NT2/D1 (cell line): ENCODE data around the gene TEX2.

Source experiments
- SUZ12 ChIP-seq: IDR thresholded peaks from 2 replicates; pipeline ENCODE4 v1.6.1; 2011; ENCODE audit not compliant: insufficient read length, insufficient read depth; ENCODE audit errors: extremely low read depth
- YY1 ChIP-seq: IDR thresholded peaks from 2 replicates; pipeline ENCODE4 v1.6.1; 2011; ENCODE audit not compliant: insufficient read length, insufficient read depth
- ZNF274 ChIP-seq: IDR thresholded peaks from 2 replicates; pipeline ENCODE4 v1.6.1; 2011; ENCODE audit warnings: mild to moderate bottlenecking, low read depth, low read length

GRCh38 chr17:64117981-64118979 lies 144.8 kb downstream of the TEX2 start:
- TF ChIP-seq YY1 = no peak
- TF ChIP-seq SUZ12 = no peak
- no peak for TF ChIP-seq ZNF274
